ENCODE results near the gene RBMS3.

The RBMS3 gene

DNA sequence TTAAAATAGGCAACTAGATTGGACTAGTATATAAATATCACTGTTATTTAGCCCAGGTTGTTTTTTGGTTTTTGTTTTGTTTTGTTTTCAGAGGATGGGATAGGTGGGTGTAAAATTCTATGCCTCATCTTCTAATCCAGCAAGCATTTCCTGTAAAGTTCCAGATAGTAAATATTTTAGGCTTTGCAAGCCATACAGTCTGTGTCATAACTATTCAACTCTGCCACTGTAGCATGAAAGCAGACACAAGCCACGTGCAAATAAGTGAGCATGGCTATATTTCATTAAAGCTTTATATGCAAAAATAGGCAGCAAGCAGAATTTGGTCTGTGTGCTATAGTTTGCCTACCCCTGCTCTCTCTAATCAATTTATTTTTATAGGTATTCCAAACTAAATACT lies 668.3 kb downstream of the RBMS3 start:
- Mint-ChIP-seq H3K27me3 (ENCODE audit: low read depth) (no peaks in the 10 kb centered on the region), H3K27ac (no peak overlapping the region), H3K4me1 (no peaks in the 10 kb centered on the region), H3K4me3 (no peak overlapping the region), H3K36me3 (ENCODE audit: low read depth) (no peaks in the 10 kb centered on the region), H3K9me3 (no peaks in the 10 kb centered on the region)
- TF ChIP-seq, protein P1, sequence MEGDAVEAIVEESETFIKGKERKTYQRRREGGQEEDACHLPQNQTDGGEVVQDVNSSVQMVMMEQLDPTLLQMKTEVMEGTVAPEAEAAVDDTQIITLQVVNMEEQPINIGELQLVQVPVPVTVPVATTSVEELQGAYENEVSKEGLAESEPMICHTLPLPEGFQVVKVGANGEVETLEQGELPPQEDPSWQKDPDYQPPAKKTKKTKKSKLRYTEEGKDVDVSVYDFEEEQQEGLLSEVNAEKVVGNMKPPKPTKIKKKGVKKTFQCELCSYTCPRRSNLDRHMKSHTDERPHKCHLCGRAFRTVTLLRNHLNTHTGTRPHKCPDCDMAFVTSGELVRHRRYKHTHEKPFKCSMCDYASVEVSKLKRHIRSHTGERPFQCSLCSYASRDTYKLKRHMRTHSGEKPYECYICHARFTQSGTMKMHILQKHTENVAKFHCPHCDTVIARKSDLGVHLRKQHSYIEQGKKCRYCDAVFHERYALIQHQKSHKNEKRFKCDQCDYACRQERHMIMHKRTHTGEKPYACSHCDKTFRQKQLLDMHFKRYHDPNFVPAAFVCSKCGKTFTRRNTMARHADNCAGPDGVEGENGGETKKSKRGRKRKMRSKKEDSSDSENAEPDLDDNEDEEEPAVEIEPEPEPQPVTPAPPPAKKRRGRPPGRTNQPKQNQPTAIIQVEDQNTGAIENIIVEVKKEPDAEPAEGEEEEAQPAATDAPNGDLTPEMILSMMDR (IDR thresholded peaks at IDR 0.05; ENCODE audit: unreplicated experiment in 3 of 3) = no peak

DNA sequence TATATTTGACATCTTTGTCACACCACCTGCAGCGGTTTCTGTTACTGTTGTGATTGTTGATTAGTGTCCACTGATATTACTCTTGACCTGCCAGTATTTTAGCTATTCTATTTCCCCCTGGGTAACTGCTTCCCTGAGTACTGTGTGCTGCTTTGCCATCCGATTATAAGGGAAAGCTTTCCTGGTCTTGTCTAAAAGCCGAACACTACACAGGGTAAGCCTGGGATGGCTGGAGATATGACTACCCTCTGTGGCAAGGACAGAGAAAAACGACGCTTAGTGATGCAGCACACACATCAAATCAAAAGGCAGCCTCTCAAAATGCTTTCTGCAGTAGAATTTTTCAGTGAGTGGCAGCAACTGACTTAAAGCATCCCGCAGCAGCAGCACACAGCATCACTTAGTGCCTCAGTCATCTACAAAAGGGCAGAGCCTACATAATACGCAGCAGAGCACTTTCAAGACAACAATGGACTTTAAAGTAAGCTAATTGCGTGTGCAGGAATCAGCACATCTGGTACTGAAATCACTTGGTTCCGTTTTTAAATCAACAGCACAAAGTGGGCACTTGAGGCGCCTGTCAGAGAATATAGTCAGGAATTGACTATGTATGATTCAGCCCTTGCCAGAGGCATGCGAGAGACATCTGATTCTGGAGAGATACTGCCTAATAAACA lies 669.2 kb downstream of the RBMS3 start:
- Mint-ChIP-seq H3K27me3 (ENCODE audit: low read depth) (no peaks in the 10 kb centered on the region), H3K36me3 (ENCODE audit: low read depth) (no peaks in the 10 kb centered on the region), H3K27ac (no peak overlapping the region), H3K4me1 (no peaks in the 10 kb centered on the region), H3K9me3 (no peaks in the 10 kb centered on the region), H3K4me3 (no peak overlapping the region)
- TF ChIP-seq, protein P1 (IDR thresholded peaks at IDR 0.05; ENCODE audit: unreplicated experiment in 3 of 3) = no peak

DNA sequence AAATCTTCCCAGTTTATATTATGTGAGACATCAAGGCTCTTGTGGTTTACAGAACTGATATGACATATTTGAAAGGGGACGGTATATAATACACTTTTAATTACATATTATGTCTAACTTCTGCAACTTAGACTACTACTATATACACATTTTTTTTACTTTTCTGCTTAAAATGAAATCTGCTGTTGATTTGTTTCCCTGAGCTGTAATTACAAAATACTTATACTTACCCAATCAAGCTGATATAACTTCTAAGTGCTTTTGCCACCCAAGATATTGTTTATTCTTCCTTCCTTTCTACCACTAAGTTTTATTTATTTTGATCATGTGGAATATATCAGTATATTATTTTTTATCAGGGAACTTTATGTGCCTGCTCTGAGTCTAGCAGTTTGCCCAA lies 671.6 kb downstream of the RBMS3 start:
- Mint-ChIP-seq H3K9me3 (no peaks in the 10 kb centered on the region), H3K36me3 (ENCODE audit: low read depth) (no peaks in the 10 kb centered on the region), H3K4me1 (no peaks in the 10 kb centered on the region), H3K27ac (no peak overlapping the region), H3K4me3 (no peak overlapping the region), H3K27me3 (ENCODE audit: low read depth) (no peaks in the 10 kb centered on the region)
- TF ChIP-seq, protein P1 (IDR thresholded peaks at IDR 0.05; ENCODE audit: unreplicated experiment in 3 of 3) = no peak

DNA sequence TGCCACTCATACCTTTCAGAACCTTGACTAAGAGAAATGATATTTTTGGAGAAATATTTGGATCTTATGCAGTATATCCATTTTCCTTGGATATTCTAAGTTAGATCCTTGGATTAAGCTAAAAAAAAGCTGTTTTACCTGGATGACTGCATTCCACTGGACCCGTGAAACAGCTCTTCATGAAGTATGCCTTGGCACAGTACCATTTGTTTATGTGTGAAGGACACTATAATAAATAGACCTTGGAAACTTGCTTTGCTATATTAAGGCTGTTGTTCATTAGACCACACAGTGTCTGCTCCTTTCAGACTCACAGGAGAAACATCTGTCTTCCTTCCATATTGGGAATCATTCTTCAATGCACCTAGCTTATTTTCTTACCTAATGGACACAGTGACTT lies 674.5 kb downstream of the RBMS3 start:
- H3K27ac Mint-ChIP-seq = no peak overlapping the region
- H3K4me3 Mint-ChIP-seq = no peak overlapping the region
- TF ChIP-seq, protein P1 (IDR thresholded peaks at IDR 0.05; ENCODE audit: unreplicated experiment in 3 of 3) = no peak
- H3K36me3 Mint-ChIP-seq (ENCODE audit: low read depth) = peaks cover 8% of the 10 kb centered on the region
- H3K9me3 Mint-ChIP-seq = no peaks in the 10 kb centered on the region
- H3K4me1 Mint-ChIP-seq = no peaks in the 10 kb centered on the region
- no peaks in the 10 kb centered on the region for H3K27me3 Mint-ChIP-seq (ENCODE audit: low read depth)

DNA sequence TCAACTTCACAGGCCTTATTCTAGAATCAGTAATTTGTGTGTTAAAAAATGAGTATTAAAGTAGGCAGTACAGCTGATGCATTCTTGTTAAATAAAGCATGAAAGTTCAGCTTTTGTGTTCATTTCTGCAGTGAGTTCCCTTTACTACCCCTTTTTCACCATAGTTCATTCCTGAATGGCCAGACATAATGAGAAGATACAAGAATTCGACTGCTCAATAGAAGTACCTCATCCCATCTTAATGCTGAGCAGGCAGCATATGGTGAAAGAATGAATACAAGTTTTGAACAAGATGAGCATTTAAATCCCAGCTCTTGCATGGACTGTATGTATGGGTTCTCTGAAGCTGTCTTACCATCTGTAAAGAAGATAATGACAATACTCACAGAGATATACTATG lies 677.9 kb downstream of the RBMS3 start:
- TF ChIP-seq, protein P1 (IDR thresholded peaks at IDR 0.05; ENCODE audit: unreplicated experiment in 3 of 3) = no peak
- no peaks in the 10 kb centered on the region for H3K4me1 Mint-ChIP-seq
- no peak overlapping the region for H3K4me3 Mint-ChIP-seq
- H3K36me3 Mint-ChIP-seq (ENCODE audit: low read depth) = peaks cover 13% of the 10 kb centered on the region
- no peak overlapping the region for H3K27ac Mint-ChIP-seq
- no peaks in the 10 kb centered on the region for H3K27me3 Mint-ChIP-seq (ENCODE audit: low read depth)
- no peaks in the 10 kb centered on the region for H3K9me3 Mint-ChIP-seq

DNA sequence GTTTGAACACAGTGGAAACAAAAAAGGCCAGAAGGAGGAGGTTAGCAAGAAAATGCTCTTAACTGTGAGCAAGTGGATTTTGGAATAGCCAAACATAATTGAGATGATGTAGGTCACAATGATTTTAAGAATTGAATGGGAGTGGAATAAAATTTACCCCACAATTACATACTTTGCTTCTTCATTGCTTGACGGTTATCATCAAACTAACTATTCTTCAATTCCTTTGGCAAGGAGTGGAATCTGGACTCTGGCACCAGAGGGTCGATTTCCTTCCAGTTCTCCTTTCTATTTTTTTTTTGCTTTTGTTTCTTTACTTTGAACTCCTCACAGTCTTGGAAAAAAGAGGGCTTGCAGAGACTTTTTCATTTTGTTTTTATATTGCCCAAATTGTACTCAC lies 691.0 kb downstream of the RBMS3 start:
- Mint-ChIP-seq H3K36me3 (ENCODE audit: low read depth) (peaks cover 11% of the 10 kb centered on the region), H3K9me3 (peaks cover 19% of the 10 kb centered on the region), H3K27ac (peak overlapping the region in 1 of 3 experiments; percentile 63), H3K4me3 (no peak overlapping the region), H3K4me1 (peaks cover 4% of the 10 kb centered on the region), H3K27me3 (ENCODE audit: low read depth) (no peaks in the 10 kb centered on the region)
- TF ChIP-seq, protein P1 (IDR thresholded peaks at IDR 0.05; ENCODE audit: unreplicated experiment in 3 of 3) = no peak
